ENCODE measurements around the gene EIF2AK2. TPM values are rescaled to one million over a fixed set of nuclear protein-coding genes. Genes with fewer than 3 reads are reported as not detected.

The EIF2AK2 gene
- total RNA-seq, 6 donors from 2014 or later: 20.8 to 42.3 (median 29.5) TPM

DNA sequence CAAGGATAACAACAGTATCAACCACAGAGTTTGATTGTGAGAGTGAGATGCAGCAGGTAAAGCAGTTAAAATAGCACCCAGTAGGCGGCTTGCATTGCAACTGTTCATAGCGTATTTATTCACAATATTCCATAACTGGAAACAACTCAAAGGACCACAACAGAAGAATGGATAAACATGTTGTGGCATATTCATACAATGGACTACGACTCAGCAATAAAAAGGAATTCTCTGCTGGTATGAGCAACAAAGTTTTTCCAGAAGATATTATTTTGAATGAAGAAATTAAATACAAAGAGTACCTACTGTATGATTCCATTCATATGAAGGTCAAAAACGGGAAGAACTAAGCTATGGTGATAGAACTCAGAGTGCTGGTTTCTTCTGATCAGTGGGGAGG, 47.3 kb downstream of the EIF2AK2 start:
- WGBS, 2 donors: 96 to 98% methylated on average over 4 of the region's 4 CpGs
- no peak overlapping the region for H3K27ac ChIP-seq
- H3K4me1 ChIP-seq: no peaks in the 10 kb centered on the region
- DNase-seq: no peak
- no peaks in the 10 kb centered on the region for H3K27me3 ChIP-seq
- no peak for TF ChIP-seq POLR2AphosphoS5 (IDR thresholded peaks at IDR 0.05)
- no peak for ATAC-seq (ENCODE audit: low FRiP score in 2 of 2)
- H3K9me3 ChIP-seq: no peaks in the 10 kb centered on the region
- peaks cover 5 to 91% (median 43%) of the 10 kb centered on the region in 4 donors for H3K36me3 ChIP-seq
- H3K4me3 ChIP-seq: no peak overlapping the region

DNA sequence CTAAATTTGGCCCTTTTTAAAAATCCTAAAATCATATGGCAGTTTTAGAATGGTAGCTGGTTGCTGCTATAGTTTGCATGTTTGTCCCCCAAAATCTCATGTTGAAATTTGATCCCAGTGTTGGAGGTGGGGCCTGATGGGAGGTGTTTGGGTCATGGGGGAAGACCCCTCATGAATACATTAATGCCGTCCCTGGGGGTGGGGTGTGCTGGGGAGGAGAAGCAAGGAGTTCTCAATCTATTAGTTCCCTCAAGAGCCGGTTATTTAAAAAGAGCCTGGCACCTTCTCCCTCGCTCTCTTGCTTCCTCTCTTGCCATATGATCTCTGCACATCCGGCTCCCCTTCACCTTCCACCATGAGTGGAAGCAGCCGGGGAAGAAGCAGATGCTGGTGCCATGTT, 51.6 kb downstream of the EIF2AK2 start:
- H3K4me3 ChIP-seq: no peak overlapping the region
- no peak for DNase-seq
- no peak for TF ChIP-seq POLR2A (IDR thresholded peaks at IDR 0.05)
- TF ChIP-seq, protein P1, sequence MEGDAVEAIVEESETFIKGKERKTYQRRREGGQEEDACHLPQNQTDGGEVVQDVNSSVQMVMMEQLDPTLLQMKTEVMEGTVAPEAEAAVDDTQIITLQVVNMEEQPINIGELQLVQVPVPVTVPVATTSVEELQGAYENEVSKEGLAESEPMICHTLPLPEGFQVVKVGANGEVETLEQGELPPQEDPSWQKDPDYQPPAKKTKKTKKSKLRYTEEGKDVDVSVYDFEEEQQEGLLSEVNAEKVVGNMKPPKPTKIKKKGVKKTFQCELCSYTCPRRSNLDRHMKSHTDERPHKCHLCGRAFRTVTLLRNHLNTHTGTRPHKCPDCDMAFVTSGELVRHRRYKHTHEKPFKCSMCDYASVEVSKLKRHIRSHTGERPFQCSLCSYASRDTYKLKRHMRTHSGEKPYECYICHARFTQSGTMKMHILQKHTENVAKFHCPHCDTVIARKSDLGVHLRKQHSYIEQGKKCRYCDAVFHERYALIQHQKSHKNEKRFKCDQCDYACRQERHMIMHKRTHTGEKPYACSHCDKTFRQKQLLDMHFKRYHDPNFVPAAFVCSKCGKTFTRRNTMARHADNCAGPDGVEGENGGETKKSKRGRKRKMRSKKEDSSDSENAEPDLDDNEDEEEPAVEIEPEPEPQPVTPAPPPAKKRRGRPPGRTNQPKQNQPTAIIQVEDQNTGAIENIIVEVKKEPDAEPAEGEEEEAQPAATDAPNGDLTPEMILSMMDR (IDR thresholded peaks at IDR 0.05): no peak
- no peak for TF ChIP-seq EP300 (IDR thresholded peaks at IDR 0.05)
- no peak for TF ChIP-seq POLR2AphosphoS5 (IDR thresholded peaks at IDR 0.05)
- no peak overlapping the region for H3K27ac ChIP-seq
- H3K4me1 ChIP-seq: no peaks in the 10 kb centered on the region
- H3K36me3 ChIP-seq: peaks cover 5 to 94% (median 52%) of the 10 kb centered on the region in 4 donors
- no peaks in the 10 kb centered on the region for H3K27me3 ChIP-seq
- no peaks in the 10 kb centered on the region for H3K9me3 ChIP-seq
- WGBS, 2 donors: 88 to 90% methylated on average over 5 of the region's 5 CpGs
- ATAC-seq (ENCODE audit: low FRiP score in 2 of 2): no peak

DNA sequence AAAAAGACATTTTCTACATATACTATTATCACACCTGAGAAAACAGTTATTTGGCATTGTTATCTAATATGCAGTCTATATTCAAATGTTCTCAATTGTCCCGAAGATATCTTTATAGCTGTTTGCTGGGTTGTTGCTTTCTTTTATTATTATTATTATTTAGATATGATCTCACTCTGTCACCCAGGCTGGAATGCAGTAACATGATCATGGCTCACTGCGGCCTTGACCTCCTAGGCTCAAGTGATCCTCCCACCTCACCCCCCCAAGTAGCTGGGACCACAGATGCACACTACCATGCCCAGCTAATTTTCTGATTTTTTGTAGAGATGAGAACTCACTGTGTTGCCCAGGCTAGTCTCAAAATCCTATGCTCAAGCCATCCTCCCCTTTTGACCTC, 52.6 kb downstream of the EIF2AK2 start:
- ATAC-seq (ENCODE audit: low FRiP score in 2 of 2) (no peak), DNase-seq (no peak)
- Histone ChIP-seq H3K27me3 (no peaks in the 10 kb centered on the region), H3K4me3 (no peak overlapping the region), H3K9me3 (no peaks in the 10 kb centered on the region), H3K4me1 (no peaks in the 10 kb centered on the region), H3K27ac (no peak overlapping the region), H3K36me3 (peaks cover 5 to 94% (median 52%) of the 10 kb centered on the region in 4 donors)
- WGBS, 2 donors: 93 to 100% methylated on average over 2 of the region's 2 CpGs
- no peak for TF ChIP-seq POLR2AphosphoS5 (IDR thresholded peaks at IDR 0.05)
- TF ChIP-seq POLR2A (IDR thresholded peaks at IDR 0.05): no peak
- TF ChIP-seq EP300 (IDR thresholded peaks at IDR 0.05): no peak
- TF ChIP-seq, protein P1 (IDR thresholded peaks at IDR 0.05): no peak

DNA sequence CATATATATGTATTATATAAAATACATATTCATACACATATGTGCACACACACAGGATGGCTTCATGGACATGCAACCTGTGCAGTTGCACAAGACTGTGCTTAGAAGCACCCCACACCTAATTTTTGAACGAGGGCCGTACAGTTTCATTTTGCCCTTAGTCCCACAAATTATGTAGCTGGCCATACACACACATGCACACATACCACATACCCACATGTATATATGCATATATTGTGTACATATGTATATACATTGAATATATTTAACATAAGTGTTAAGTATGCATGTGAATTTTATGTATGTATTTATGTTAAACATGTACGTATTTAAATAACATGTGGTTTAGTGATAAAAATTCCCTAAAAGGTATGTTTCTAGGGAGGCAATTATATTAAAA, 54.2 kb downstream of the EIF2AK2 start:
- H3K36me3 ChIP-seq: peaks cover 0 to 92% (median 45%) of the 10 kb centered on the region in 4 donors
- 92 to 95% methylated on average over 3 of the region's 3 CpGs for WGBS, 2 donors
- H3K4me3 ChIP-seq: no peak overlapping the region
- DNase-seq (no peak), ATAC-seq (ENCODE audit: low FRiP score in 2 of 2) (no peak)
- H3K9me3 ChIP-seq: no peaks in the 10 kb centered on the region
- H3K27ac ChIP-seq: no peak overlapping the region
- TF ChIP-seq EP300 (IDR thresholded peaks at IDR 0.05) (no peak), POLR2A (IDR thresholded peaks at IDR 0.05) (no peak), POLR2AphosphoS5 (IDR thresholded peaks at IDR 0.05) (no peak)
- TF ChIP-seq, protein P1 (IDR thresholded peaks at IDR 0.05): no peak
- H3K4me1 ChIP-seq: no peaks in the 10 kb centered on the region
- no peaks in the 10 kb centered on the region for H3K27me3 ChIP-seq

DNA sequence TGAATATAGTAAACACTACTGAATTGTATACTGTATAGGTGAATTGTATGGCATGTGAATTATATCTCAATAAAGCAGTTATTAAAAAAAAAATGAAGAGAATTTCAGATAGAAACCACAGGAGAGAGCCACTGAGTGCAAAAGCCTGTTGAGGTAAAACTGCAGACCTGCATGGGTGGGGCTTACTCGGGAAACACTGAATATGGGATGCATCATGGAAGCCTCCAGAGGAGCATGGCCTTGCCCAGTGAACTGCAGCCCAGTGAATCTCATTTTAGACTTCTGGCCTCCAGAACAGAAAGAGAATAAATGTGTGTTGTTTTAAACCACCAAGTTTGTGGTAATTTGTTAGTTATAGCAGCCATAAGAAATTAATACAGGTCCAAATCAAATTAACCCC, 56.7 kb downstream of the EIF2AK2 start:
- 71 to 79% methylated on average over 1 of the region's 1 CpG for WGBS, 2 donors
- H3K27me3 ChIP-seq: no peaks in the 10 kb centered on the region
- H3K4me3 ChIP-seq: no peak overlapping the region
- H3K27ac ChIP-seq: no peak overlapping the region
- TF ChIP-seq POLR2AphosphoS5 (IDR thresholded peaks at IDR 0.05): no peak
- TF ChIP-seq, protein P1 (IDR thresholded peaks at IDR 0.05): no peak
- TF ChIP-seq POLR2A (IDR thresholded peaks at IDR 0.05): no peak
- no peak for TF ChIP-seq EP300 (IDR thresholded peaks at IDR 0.05)
- no peaks in the 10 kb centered on the region for H3K4me1 ChIP-seq
- H3K9me3 ChIP-seq: no peaks in the 10 kb centered on the region
- no peak for DNase-seq
- no peak for ATAC-seq (ENCODE audit: low FRiP score in 2 of 2)
- peaks cover 0 to 90% (median 29%) of the 10 kb centered on the region in 4 donors for H3K36me3 ChIP-seq
